K562 (cell line): ENCODE results near the gene MSI1. TPM values are rescaled to one million over a fixed set of nuclear protein-coding genes. Genes with fewer than 3 reads are reported as not detected.

Experiments used
- ATAC-seq: fragments of 200-7000 bp; cut with Tn5 transposase; 3 replicates; pipeline ENCODE4 v1.9.1; 2020; ENCODE audit warnings: moderate library complexity
- BruUV-seq: library from RNA; stranded (reverse); fragments of 400-500 nt; replicated peaks from 2 replicates; lab custom pipeline; 2021; lab: Mats Ljungman, UMichigan
- CTCF ChIA-PET: fragments of 300-600 bp; formaldehyde crosslinking; extraction: SDS; loops from one replicate; lab custom pipeline; 2021; ENCODE audit warnings: low intra/inter-chr PET ratio; lab: Yijun Ruan, JAX
- POLR2A ChIA-PET: fragments of 300-600, 350-650 bp; sonication (Branson Sonifier 250); formaldehyde crosslinking; extraction: SDS; loops from one replicate; lab custom pipeline; 2021; ENCODE audit warnings: antibody characterized with exemption, inconsistent platforms; lab: Yijun Ruan, JAX
- DNase-seq, 4 experiments: peaks; one replicate each; pipeline versions ENCODE4 v3.0.0 to v3.0.0-alpha.2; 2011 to 2018; ENCODE audit warnings: low spot score in 3 of 4, mixed read lengths in 3 of 4; ENCODE audit errors: extremely low read depth in 1 of 4
- FAIRE-seq: peaks from 2 replicates; lab custom pipeline; 2011; peaks lifted over from hg19 to GRCh38; lab: Jason Lieb, UNC
- H2AFZ ChIP-seq: 2 replicates; pipeline ENCODE4 v1.6.0; 2011; ENCODE audit warnings: low read depth, low read length, control low read depth, inconsistent platforms
- H3K27ac ChIP-seq: fragments of 200-600 bp; 3 replicates; pipeline ENCODE4 v1.8.0; 2011; ENCODE audit warnings: low read depth, mild to moderate bottlenecking, control low read depth, inconsistent platforms, low read length, moderate library complexity, mixed read lengths; ENCODE audit errors: extremely low read depth
- H3K27me3 ChIP-seq, 2 experiments: fragments of 300-600 bp in 1 of 2; 2 replicates in 1 of 2; 3 replicates in 1 of 2; pipeline versions ENCODE4 v1.6.0 to v1.8.0; 2011; ENCODE audit warnings: inconsistent platforms in 2 of 2, low read length in 2 of 2, mild to moderate bottlenecking in 1 of 2, mixed read lengths in 1 of 2, moderate library complexity in 1 of 2; ENCODE audit not compliant: control insufficient read depth in 2 of 2, insufficient read depth in 2 of 2
- H3K36me3 ChIP-seq: fragments of 300-600 bp; 3 replicates; pipeline ENCODE4 v1.8.0; 2011; ENCODE audit warnings: mild to moderate bottlenecking, low read length, inconsistent platforms; ENCODE audit not compliant: control insufficient read depth, insufficient read depth
- H3K4me1 ChIP-seq, 2 experiments: fragments of 200-600 bp in 1 of 2; replicated peaks in 1 of 2; 2 replicates in 1 of 2; 3 replicates in 1 of 2; pipeline versions ENCODE4 v1.5.1 to v1.8.0; 2011; ENCODE audit warnings: inconsistent platforms in 2 of 2, low read length in 2 of 2, mild to moderate bottlenecking in 1 of 2, mixed read lengths in 1 of 2, moderate library complexity in 1 of 2; ENCODE audit not compliant: control insufficient read depth in 2 of 2, insufficient read depth in 2 of 2
- H3K4me2 ChIP-seq: 2 replicates; pipeline ENCODE4 v1.6.1; 2011; ENCODE audit warnings: low read length, control low read depth, inconsistent platforms, mixed read lengths; ENCODE audit not compliant: insufficient read depth
- H3K4me3 ChIP-seq: fragments of 200-600 bp; sonication (generic), shearing (Covaris generic); 2 replicates; pipeline ENCODE4 v1.5.1; 2016; ENCODE audit warnings: control low read depth, inconsistent platforms
- H3K79me2 ChIP-seq: fragments of 200-600 bp; 3 replicates; pipeline ENCODE4 v1.8.0; 2011; ENCODE audit warnings: low read length, inconsistent platforms; ENCODE audit not compliant: control insufficient read depth, insufficient read depth
- H3K9ac ChIP-seq, 2 experiments: 2 replicates each; pipeline versions ENCODE4 v1.6.0 to v1.6.1; 2011; ENCODE audit warnings: low read depth in 2 of 2, low read length in 2 of 2, control low read depth in 1 of 2, inconsistent platforms in 1 of 2, mild to moderate bottlenecking in 1 of 2, mixed read lengths in 1 of 2; ENCODE audit not compliant: insufficient read depth in 1 of 2
- H3K9me1 ChIP-seq: one replicate; pipeline ENCODE4 v1.6.0; 2011; ENCODE audit warnings: inconsistent platforms, mild to moderate bottlenecking, low read length, moderate library complexity; ENCODE audit not compliant: control insufficient read depth, insufficient read depth
- H3K9me3 ChIP-seq: replicated peaks from 2 replicates; pipeline ENCODE4 v1.5.1; 2011; ENCODE audit warnings: low read depth, low read length, inconsistent platforms; ENCODE audit not compliant: control insufficient read depth, insufficient read depth
- H4K20me1 ChIP-seq: replicated peaks from 2 replicates; pipeline ENCODE4 v1.6.1; 2011; ENCODE audit warnings: low read length, inconsistent platforms, mixed read lengths; ENCODE audit not compliant: control insufficient read depth, insufficient read depth
- CBFB ChIP-seq: sonication (generic); formaldehyde crosslinking; IDR thresholded peaks from 2 replicates; pipeline ENCODE4 v1.4.0; 2020; ENCODE audit warnings: mild to moderate bottlenecking, missing genetic modification reagents
- DIDO1 ChIP-seq: fragments of 450-650 bp; IDR thresholded peaks from 2 replicates; pipeline ENCODE4 v1.6.1; 2016; ENCODE audit warnings: low read depth, missing biosample characterization, missing genetic modification characterization
- GATA2 ChIP-seq: sonication (generic); formaldehyde crosslinking; IDR thresholded peaks from 2 replicates; pipeline ENCODE4 v1.4.0; 2020; ENCODE audit warnings: mild to moderate bottlenecking, missing genetic modification reagents
- HEY1 ChIP-seq: fragments of 250-450 bp; sonication (Bioruptor Pico); IDR thresholded peaks from 2 replicates; pipeline ENCODE4 v1.5.0; 2020; ENCODE audit warnings: mild to moderate bottlenecking, moderate library complexity, borderline replicate concordance
- ILF3 ChIP-seq: fragments of 450-650 bp; IDR thresholded peaks from 2 replicates; pipeline ENCODE4 v1.6.1; 2018; ENCODE audit warnings: antibody characterized with exemption, mild to moderate bottlenecking, moderate library complexity, borderline replicate concordance
- ILK ChIP-seq: fragments of 450-650 bp; IDR thresholded peaks from 2 replicates; pipeline ENCODE4 v1.6.1; 2016; ENCODE audit warnings: missing genetic modification characterization, low read depth, mild to moderate bottlenecking, missing compliant biosample characterization, moderate library complexity, borderline replicate concordance
- MAFF ChIP-seq: IDR thresholded peaks from 2 replicates; pipeline ENCODE4 v1.6.1; 2012; ENCODE audit warnings: low read length, improper control_type of control experiment
- NCOA1 ChIP-seq: fragments of 450-650 bp; IDR thresholded peaks from 2 replicates; pipeline ENCODE4 v1.6.1; 2016; ENCODE audit warnings: low read depth
- PHF20 ChIP-seq: fragments of 450-650 bp; IDR thresholded peaks from 2 replicates; pipeline ENCODE4 v1.6.1; 2018; ENCODE audit not compliant: partially characterized antibody
- RNF2 ChIP-seq: sonication (generic); IDR thresholded peaks from 2 replicates; pipeline ENCODE4 v1.6.1; 2016
- SMAD4 ChIP-seq: fragments of 250-450 bp; sonication (Bioruptor Pico); conservative IDR thresholded peaks from 2 replicates; pipeline ENCODE4 v1.8.0; 2021; ENCODE audit warnings: inconsistent platforms, mild to moderate bottlenecking, moderate library complexity
- SMARCC2 ChIP-seq: fragments of 450-650 bp; IDR thresholded peaks from 2 replicates; pipeline ENCODE4 v1.6.1; 2017; ENCODE audit warnings: antibody characterized with exemption, moderate library complexity, mild to moderate bottlenecking, low read depth
- TCFL5 ChIP-seq: fragments of 250-450 bp; sonication (Bioruptor Pico); conservative IDR thresholded peaks from 2 replicates; pipeline ENCODE4 v1.6.1; 2021; ENCODE audit warnings: mild to moderate bottlenecking, moderate library complexity, matching md5 sums
- WGBS: fragments of 100-300 bp; shearing (Covaris generic); methylation state at CpG from one replicate; pipeline ENCODE4 v1.1.6; 2016; ENCODE audit warnings: low coverage, mixed read lengths; ENCODE audit not compliant: insufficient coverage; ENCODE audit errors: missing lambda C conversion rate; 5-methylcytosine and 5-hydroxymethylcytosine counted together
- in situ Hi-C: fragments of 300-500 bp; cut with MboI; formaldehyde crosslinking; loops from 4 replicates; pipeline ENCODE4 v1.15.0; 2018; ENCODE audit warnings: inconsistent platforms, mixed read lengths
- intact Hi-C: fragments of 100-400 bp; cut with micrococcal nuclease; formaldehyde crosslinking; loops from 2 replicates; pipeline ENCODE4 v1.14.2; 2022
- polyA plus RNA-seq, 8 experiments: library from polyadenylated mRNA; depleted of rRNA in 4 of 8; stranded (reverse) in 5 of 8; unstranded in 3 of 8; fragments of >200 nt; fragmentation: Nextera tagmentation in 2 of 8; fragmentation: Illumina TruSeq in 1 of 8; extraction: Ambion mirVana in 2 of 8; extraction: Trizol in 1 of 8; gene quantifications; 2 replicates each; pipeline versions ENCODE4 v1.2.1 to v1.2.3, GENCODE V29; 2011 to 2014; ENCODE audit warnings: inconsistent platforms in 1 of 8, missing spikeins in 1 of 8
- total RNA-seq, 7 experiments: library from RNA; depleted of rRNA in 6 of 7; stranded (reverse); fragments of >200 nt in 6 of 7; fragmentation: Illumina TruSeq in 2 of 7; extraction: Trizol in 2 of 7; gene quantifications; 2 replicates each; pipeline versions ENCODE4 v1.2.1 to v1.2.3, GENCODE V29; 2011 to 2021; ENCODE audit warnings: low replicate concordance in 1 of 7
- TF ChIP-seq, protein P1 (sequence below): fragments of 450-650 bp; IDR thresholded peaks from 2 replicates; pipeline ENCODE4 v1.6.1; 2016; ENCODE audit warnings: mild to moderate bottlenecking, moderate library complexity

Gene MSI1
- total and polyA plus RNA-seq, 9 of the 15 experiments (the other 6 are each of a cell fraction or from before 2014, with no cell fraction given): 0.16 TPM; not detected in 8

DNA sequence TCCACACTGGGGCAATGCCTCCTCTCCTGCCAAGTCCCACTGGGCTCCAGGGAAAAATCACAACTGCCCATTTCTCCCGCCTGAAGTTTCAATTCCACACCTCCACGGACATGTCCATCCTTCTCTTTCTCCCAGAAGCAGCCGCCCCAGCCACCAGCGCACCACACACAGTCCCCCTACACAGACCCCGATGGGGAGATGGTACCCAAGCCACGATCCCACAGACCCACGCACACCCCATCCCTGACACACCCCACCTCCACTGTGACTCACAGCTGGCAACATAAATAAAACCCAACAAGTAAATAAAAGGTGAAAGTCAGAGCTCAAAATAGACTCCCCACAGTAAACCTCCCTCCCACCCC is 2.6 kb downstream of the MSI1 start:
- Histone ChIP-seq H3K27me3 (peaks cover 52 to 80% of the 10 kb centered on the region in 2 experiments), H3K4me2 (no peak overlapping the region), H3K36me3 (no peaks in the 10 kb centered on the region), H3K27ac (no peak overlapping the region), H3K9me3 (no peaks in the 10 kb centered on the region), H2AFZ (no peak overlapping the region), H3K9ac (no peak overlapping the region), H3K4me1 (peaks cover 0 to 26% of the 10 kb centered on the region in 2 experiments; a peak in 2 of 5 replicates), H4K20me1 (peaks cover 30% of the 10 kb centered on the region), H3K79me2 (no peaks in the 10 kb centered on the region), H3K4me3 (no peak overlapping the region), H3K9me1 (peaks cover 6% of the 10 kb centered on the region)
- in situ Hi-C loops (no loop called here), intact Hi-C loops (no loop called here)
- WGBS: 3% methylated on average over 7 of the region's 7 CpGs
- no peak for FAIRE-seq
- CTCF ChIA-PET: no interaction called here
- DNase-seq: no peak
- ATAC-seq: no peak
- no TSS peak for BruUV-seq
- POLR2A ChIA-PET: interaction anchor here (0.8 to 3.0 kb wide), 6 partner anchors 9 to 165 kb away, joined by 3 to 12 read pairs (median 4); partner anchors contain the start of gene RPLP0
- TF ChIP-seq NCOA1 (no peak), TCFL5 (CRISPR knock-in tag) (no peak), SMAD4 (CRISPR knock-in tag) (no peak), SMARCC2 (no peak), MAFF (no peak), PHF20 (no peak), RNF2 (no peak), HEY1 (no peak), CBFB (no peak), ILF3 (no peak), DIDO1 (tag) (no peak), ILK (tag) (no peak), GATA2 (CRISPR knock-in tag) (no peak)
- TF ChIP-seq, protein P1, sequence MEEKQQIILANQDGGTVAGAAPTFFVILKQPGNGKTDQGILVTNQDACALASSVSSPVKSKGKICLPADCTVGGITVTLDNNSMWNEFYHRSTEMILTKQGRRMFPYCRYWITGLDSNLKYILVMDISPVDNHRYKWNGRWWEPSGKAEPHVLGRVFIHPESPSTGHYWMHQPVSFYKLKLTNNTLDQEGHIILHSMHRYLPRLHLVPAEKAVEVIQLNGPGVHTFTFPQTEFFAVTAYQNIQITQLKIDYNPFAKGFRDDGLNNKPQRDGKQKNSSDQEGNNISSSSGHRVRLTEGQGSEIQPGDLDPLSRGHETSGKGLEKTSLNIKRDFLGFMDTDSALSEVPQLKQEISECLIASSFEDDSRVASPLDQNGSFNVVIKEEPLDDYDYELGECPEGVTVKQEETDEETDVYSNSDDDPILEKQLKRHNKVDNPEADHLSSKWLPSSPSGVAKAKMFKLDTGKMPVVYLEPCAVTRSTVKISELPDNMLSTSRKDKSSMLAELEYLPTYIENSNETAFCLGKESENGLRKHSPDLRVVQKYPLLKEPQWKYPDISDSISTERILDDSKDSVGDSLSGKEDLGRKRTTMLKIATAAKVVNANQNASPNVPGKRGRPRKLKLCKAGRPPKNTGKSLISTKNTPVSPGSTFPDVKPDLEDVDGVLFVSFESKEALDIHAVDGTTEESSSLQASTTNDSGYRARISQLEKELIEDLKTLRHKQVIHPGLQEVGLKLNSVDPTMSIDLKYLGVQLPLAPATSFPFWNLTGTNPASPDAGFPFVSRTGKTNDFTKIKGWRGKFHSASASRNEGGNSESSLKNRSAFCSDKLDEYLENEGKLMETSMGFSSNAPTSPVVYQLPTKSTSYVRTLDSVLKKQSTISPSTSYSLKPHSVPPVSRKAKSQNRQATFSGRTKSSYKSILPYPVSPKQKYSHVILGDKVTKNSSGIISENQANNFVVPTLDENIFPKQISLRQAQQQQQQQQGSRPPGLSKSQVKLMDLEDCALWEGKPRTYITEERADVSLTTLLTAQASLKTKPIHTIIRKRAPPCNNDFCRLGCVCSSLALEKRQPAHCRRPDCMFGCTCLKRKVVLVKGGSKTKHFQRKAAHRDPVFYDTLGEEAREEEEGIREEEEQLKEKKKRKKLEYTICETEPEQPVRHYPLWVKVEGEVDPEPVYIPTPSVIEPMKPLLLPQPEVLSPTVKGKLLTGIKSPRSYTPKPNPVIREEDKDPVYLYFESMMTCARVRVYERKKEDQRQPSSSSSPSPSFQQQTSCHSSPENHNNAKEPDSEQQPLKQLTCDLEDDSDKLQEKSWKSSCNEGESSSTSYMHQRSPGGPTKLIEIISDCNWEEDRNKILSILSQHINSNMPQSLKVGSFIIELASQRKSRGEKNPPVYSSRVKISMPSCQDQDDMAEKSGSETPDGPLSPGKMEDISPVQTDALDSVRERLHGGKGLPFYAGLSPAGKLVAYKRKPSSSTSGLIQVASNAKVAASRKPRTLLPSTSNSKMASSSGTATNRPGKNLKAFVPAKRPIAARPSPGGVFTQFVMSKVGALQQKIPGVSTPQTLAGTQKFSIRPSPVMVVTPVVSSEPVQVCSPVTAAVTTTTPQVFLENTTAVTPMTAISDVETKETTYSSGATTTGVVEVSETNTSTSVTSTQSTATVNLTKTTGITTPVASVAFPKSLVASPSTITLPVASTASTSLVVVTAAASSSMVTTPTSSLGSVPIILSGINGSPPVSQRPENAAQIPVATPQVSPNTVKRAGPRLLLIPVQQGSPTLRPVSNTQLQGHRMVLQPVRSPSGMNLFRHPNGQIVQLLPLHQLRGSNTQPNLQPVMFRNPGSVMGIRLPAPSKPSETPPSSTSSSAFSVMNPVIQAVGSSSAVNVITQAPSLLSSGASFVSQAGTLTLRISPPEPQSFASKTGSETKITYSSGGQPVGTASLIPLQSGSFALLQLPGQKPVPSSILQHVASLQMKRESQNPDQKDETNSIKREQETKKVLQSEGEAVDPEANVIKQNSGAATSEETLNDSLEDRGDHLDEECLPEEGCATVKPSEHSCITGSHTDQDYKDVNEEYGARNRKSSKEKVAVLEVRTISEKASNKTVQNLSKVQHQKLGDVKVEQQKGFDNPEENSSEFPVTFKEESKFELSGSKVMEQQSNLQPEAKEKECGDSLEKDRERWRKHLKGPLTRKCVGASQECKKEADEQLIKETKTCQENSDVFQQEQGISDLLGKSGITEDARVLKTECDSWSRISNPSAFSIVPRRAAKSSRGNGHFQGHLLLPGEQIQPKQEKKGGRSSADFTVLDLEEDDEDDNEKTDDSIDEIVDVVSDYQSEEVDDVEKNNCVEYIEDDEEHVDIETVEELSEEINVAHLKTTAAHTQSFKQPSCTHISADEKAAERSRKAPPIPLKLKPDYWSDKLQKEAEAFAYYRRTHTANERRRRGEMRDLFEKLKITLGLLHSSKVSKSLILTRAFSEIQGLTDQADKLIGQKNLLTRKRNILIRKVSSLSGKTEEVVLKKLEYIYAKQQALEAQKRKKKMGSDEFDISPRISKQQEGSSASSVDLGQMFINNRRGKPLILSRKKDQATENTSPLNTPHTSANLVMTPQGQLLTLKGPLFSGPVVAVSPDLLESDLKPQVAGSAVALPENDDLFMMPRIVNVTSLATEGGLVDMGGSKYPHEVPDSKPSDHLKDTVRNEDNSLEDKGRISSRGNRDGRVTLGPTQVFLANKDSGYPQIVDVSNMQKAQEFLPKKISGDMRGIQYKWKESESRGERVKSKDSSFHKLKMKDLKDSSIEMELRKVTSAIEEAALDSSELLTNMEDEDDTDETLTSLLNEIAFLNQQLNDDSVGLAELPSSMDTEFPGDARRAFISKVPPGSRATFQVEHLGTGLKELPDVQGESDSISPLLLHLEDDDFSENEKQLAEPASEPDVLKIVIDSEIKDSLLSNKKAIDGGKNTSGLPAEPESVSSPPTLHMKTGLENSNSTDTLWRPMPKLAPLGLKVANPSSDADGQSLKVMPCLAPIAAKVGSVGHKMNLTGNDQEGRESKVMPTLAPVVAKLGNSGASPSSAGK: no peak
